Mucosa of gallbladder (tissue), 1 donor: Measurements from ENCODE around the gene ZNF800. TPM values are rescaled to one million over a fixed set of nuclear protein-coding genes. Genes with fewer than 3 reads are reported as not detected.
A peak's percentile ranks its signal among the peaks of the same experiment; 100 is the strongest.
"Not testable (repeated sequence)": the region's sequence is repeated elsewhere in the genome, so short reads cannot be mapped to it uniquely, and the experiment has no call there.

Source experiments
- DNase-seq: peaks from one replicate; pipeline ENCODE4 v3.0.0-alpha.2; 2020; ENCODE audit warnings: low spot score
- total RNA-seq: library from RNA; stranded (reverse); gene quantifications from one replicate; pipeline ENCODE4 v1.2.1, GENCODE V29; 2021
- donor health status: DM: no; HTN: no; CAD: no.

Gene ZNF800
- total RNA-seq, result 33.9 TPM

- peak; percentile 91 for DNase-seq
Measured at GRCh38 chr7:127392566-127393367, at the start of gene ZNF800. Gene ZNF800, minus strand, starts transcription at chr7:127392708. Its CDS starts 1,151 bp downstream, at chr7:127391557.

- DNase-seq, result no peak
Measured at GRCh38 chr7:127440206-127440605, 47.7 kb upstream of the ZNF800 start.

GRCh38 chr7:127438836-127439235 lies 46.3 kb upstream of the ZNF800 start:
- no peak for DNase-seq

- no peak for DNase-seq
Measured at GRCh38 chr7:127437837-127438236, 45.3 kb upstream of the ZNF800 start.

GRCh38 chr7:127437241-127437640 lies 44.7 kb upstream of the ZNF800 start:
- DNase-seq, result no peak

- not testable (repeated sequence) for DNase-seq
Measured at GRCh38 chr7:127429281-127429680, 36.8 kb upstream of the ZNF800 start.

- DNase-seq, result no peak
Measured at GRCh38 chr7:127419196-127419595, 26.7 kb upstream of the ZNF800 start.

- no peak for DNase-seq
Measured at GRCh38 chr7:127418459-127418858, 26.0 kb upstream of the ZNF800 start.

GRCh38 chr7:127417346-127417745 lies 24.8 kb upstream of the ZNF800 start:
- no peak for DNase-seq

- DNase-seq, result no peak
Measured at GRCh38 chr7:127415060-127415742, 22.7 kb upstream of the ZNF800 start.

GRCh38 chr7:127413962-127414361 lies 21.5 kb upstream of the ZNF800 start:
- DNase-seq, result no peak

GRCh38 chr7:127413326-127413725 lies 20.8 kb upstream of the ZNF800 start:
- no peak for DNase-seq

GRCh38 chr7:127411176-127411575 lies 18.7 kb upstream of the ZNF800 start:
- DNase-seq, result no peak

- no peak for DNase-seq
Measured at GRCh38 chr7:127409629-127410028, 17.1 kb upstream of the ZNF800 start.

GRCh38 chr7:127404286-127405072 lies 12.0 kb upstream of the ZNF800 start:
- no peak for DNase-seq

- no peak for DNase-seq
Measured at GRCh38 chr7:127396184-127396583, 3.7 kb upstream of the ZNF800 start.

- DNase-seq, result not testable (repeated sequence)
Measured at GRCh38 chr7:127395104-127395503, 2.6 kb upstream of the ZNF800 start.

- DNase-seq, result no peak
Measured at GRCh38 chr7:127393368-127394058, 1.0 kb upstream of the ZNF800 start.

GRCh38 chr7:127392182-127392565 lies 334 bp downstream of the ZNF800 start:
- DNase-seq, result peak; percentile 38

- DNase-seq, result peak; percentile 18
Measured at GRCh38 chr7:127391591-127392181, 822 bp downstream of the ZNF800 start.

- no peak for DNase-seq
Measured at GRCh38 chr7:127390817-127391590, 1.5 kb downstream of the ZNF800 start.
